ENCODE measurements around the gene CTU2. TPM values are rescaled to one million over a fixed set of nuclear protein-coding genes. Genes with fewer than 3 reads are reported as not detected.

Gene CTU2
- total and polyA plus RNA-seq, 2 of the 4 experiments (the other 2 are of a cell fraction) = 12.9 to 18.4 TPM

GRCh38 chr16:88681709-88682451, 24.4 kb upstream of the CTU2 start:
- TF ChIP-seq MXI1 (IDR thresholded peaks at IDR 0.05; ENCODE audit: borderline replicate concordance, low read depth, low read length) = no peak
- no peak for TF ChIP-seq RCOR1 (IDR thresholded peaks at IDR 0.05; ENCODE audit: insufficient replicate concordance, low read length)
- no peak for TF ChIP-seq CTCF (conservative IDR thresholded peaks at IDR 0.05; ENCODE audit: low read depth, low read length)
- TF ChIP-seq CEBPB (IDR thresholded peaks at IDR 0.05; ENCODE audit: low read depth, low read length) = no peak
- TF ChIP-seq NFE2L2 (IDR thresholded peaks at IDR 0.05; ENCODE audit: low read depth, low read length) = no peak
- TF ChIP-seq MAZ (IDR thresholded peaks at IDR 0.05; ENCODE audit: borderline replicate concordance, low read depth, low read length) = no peak
- no peak for TF ChIP-seq RAD21 (IDR thresholded peaks at IDR 0.05; ENCODE audit: low read length)
- no peak for TF ChIP-seq MAFK (IDR thresholded peaks at IDR 0.05; ENCODE audit: low read depth, low read length)
- TF ChIP-seq SMC3 (IDR thresholded peaks at IDR 0.05; ENCODE audit: low read depth, low read length) = no peak
- TF ChIP-seq USF2 (IDR thresholded peaks at IDR 0.05; ENCODE audit: low read depth, low read length) = no peak
- no peak for TF ChIP-seq POLR2A (IDR thresholded peaks at IDR 0.05; ENCODE audit: low read depth, low read length)
- TF ChIP-seq CHD1 (IDR thresholded peaks at IDR 0.05; ENCODE audit: low read depth, low read length) = no peak
- no peak for TF ChIP-seq RFX5 (IDR thresholded peaks at IDR 0.05; ENCODE audit: low read depth, low read length)
- TF ChIP-seq, protein P1, sequence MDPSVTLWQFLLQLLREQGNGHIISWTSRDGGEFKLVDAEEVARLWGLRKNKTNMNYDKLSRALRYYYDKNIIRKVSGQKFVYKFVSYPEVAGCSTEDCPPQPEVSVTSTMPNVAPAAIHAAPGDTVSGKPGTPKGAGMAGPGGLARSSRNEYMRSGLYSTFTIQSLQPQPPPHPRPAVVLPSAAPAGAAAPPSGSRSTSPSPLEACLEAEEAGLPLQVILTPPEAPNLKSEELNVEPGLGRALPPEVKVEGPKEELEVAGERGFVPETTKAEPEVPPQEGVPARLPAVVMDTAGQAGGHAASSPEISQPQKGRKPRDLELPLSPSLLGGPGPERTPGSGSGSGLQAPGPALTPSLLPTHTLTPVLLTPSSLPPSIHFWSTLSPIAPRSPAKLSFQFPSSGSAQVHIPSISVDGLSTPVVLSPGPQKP (IDR thresholded peaks at IDR 0.05; ENCODE audit: borderline replicate concordance, low read depth, low read length) = no peak
- no peak for TF ChIP-seq FOS (IDR thresholded peaks at IDR 0.05; ENCODE audit: low read depth, low read length)
- TF ChIP-seq BHLHE40 (IDR thresholded peaks at IDR 0.05; ENCODE audit: low read depth, low read length) = no peak
- Histone ChIP-seq H3K9me1 (ENCODE audit: insufficient read depth, low read length) (no peaks in the 10 kb centered on the region), H3K27me3 (ENCODE audit: control insufficient read depth, insufficient read depth, low read length) (peaks cover 7% of the 10 kb centered on the region; the same call in 1 of the 2 replicates), H3K27ac (ENCODE audit: insufficient read depth, low read length) (no peak overlapping the region), H3K4me3 (ENCODE audit: insufficient read depth, low read depth, low read length) (no peak overlapping the region), H3K36me3 (ENCODE audit: control insufficient read depth, insufficient read depth, low read length) (no peaks in the 10 kb centered on the region), H3K4me2 (ENCODE audit: low read depth, low read length) (no peak overlapping the region), H4K91ac (ENCODE audit: insufficient read depth, low read depth, low read length) (no peak overlapping the region), H3K18ac (ENCODE audit: low read depth, low read length) (no peak overlapping the region), H3K23ac (ENCODE audit: low read depth, low read length) (no peak overlapping the region), H2AK9ac (replicated peaks; ENCODE audit: low read depth, low read length, poor library complexity) (peak overlapping the region; percentile 50), H3K9me3 (ENCODE audit: control insufficient read depth, insufficient read depth, low read length) (no peaks in the 10 kb centered on the region), H3K9ac (ENCODE audit: low read depth, low read length) (no peak overlapping the region), H2BK20ac (ENCODE audit: low read depth, low read length) (no peak overlapping the region), H2AK5ac (ENCODE audit: low read depth, low read length) (no peak overlapping the region), H3K14ac (replicated peaks; ENCODE audit: low read depth, low read length) (no peak overlapping the region), H4K20me1 (ENCODE audit: insufficient read depth, low read length) (peaks cover 13% of the 10 kb centered on the region; the same call in 1 of the 2 replicates), H3K4ac (ENCODE audit: low read depth, low read length) (no peak overlapping the region), H2AFZ (replicated peaks; ENCODE audit: low read length, poor library complexity) (peak overlapping the region; percentile 71), H3K79me1 (ENCODE audit: low read depth in 1 of 2, low read length in 2 of 2) (no peaks in the 10 kb centered on the region), H4K5ac (ENCODE audit: low read depth, low read length) (no peak overlapping the region), H3K56ac (ENCODE audit: extremely low read depth, insufficient read depth, low read length) (no peak overlapping the region), H2BK15ac (ENCODE audit: low read depth, low read length) (no peak overlapping the region), H2BK5ac (ENCODE audit: low read depth, low read length, poor library complexity, severe bottlenecking) (no peak overlapping the region), H3K4me1 (ENCODE audit: control insufficient read depth, insufficient read depth, low read length) (peaks cover 7% of the 10 kb centered on the region; the same call in 1 of the 2 replicates), H2BK120ac (ENCODE audit: low read depth, low read length) (no peak overlapping the region), H4K8ac (ENCODE audit: low read depth in 2 of 2, low read length in 2 of 2) (no peak overlapping the region)
- dilution Hi-C loops (cut with HindIII; ENCODE audit: low sequenced_read_pairs, unreplicated experiment) (no loop called here), intact Hi-C loops (cut with micrococcal nuclease) (no loop called here), in situ Hi-C loops (cut with MboI; ENCODE audit: low sequenced_read_pairs) (no loop called here)
- ChIA-PET POLR2A (ENCODE audit: unreplicated experiment) (no interaction called here), CTCF (no interaction called here)
- 55% methylated on average over 7 of the region's 21 CpGs; no CpG with 5 or more reads in 1 of the 2 experiments for WGBS, 2 experiments (ENCODE audit: extremely low coverage in 2 of 2, insufficient read length in 1 of 2)
- DNase-seq = peak; percentile 15
- no peak for ATAC-seq (ENCODE audit: low read depth)
- no TSS peak for BruUV-seq (replicated peaks)

Data from IMR-90 (cell line).